HAP-1 (cell line): ENCODE measurements around the gene HPSE2.
"Not testable (repeated sequence)": the region's sequence is repeated elsewhere in the genome, so short reads cannot be mapped to it uniquely, and the experiment has no call there.

ENCODE experiments used
- DNase-seq, 2 experiments: peaks; one replicate each; pipeline ENCODE4 v3.0.0-alpha.2; 2016 to 2020; ENCODE audit warnings: low spot score in 2 of 2
- H3K27me3 ChIP-seq: fragments of 250-450 bp; sonication (Bioruptor Pico); 2 replicates; pipeline ENCODE4 v1.5.1; 2020; ENCODE audit warnings: low read depth, mild to moderate bottlenecking, moderate library complexity
- H3K36me3 ChIP-seq: fragments of 250-450 bp; sonication (Bioruptor Pico); replicated peaks from 2 replicates; pipeline ENCODE4 v1.5.1; 2020; ENCODE audit warnings: mild to moderate bottlenecking
- H3K4me1 ChIP-seq: fragments of 250-450 bp; sonication (Bioruptor Pico); 2 replicates; pipeline ENCODE4 v1.5.1; 2020; ENCODE audit warnings: mild to moderate bottlenecking
- H3K4me3 ChIP-seq: fragments of 250-450 bp; sonication (Bioruptor Pico); 2 replicates; pipeline ENCODE4 v1.5.1; 2020; ENCODE audit warnings: mild to moderate bottlenecking, moderate library complexity
- H3K9me3 ChIP-seq: fragments of 250-450 bp; sonication (Bioruptor Pico); 2 replicates; pipeline ENCODE4 v1.5.1; 2020; ENCODE audit warnings: mild to moderate bottlenecking, moderate library complexity
- in situ Hi-C: fragments of 300-500 bp; cut with MboI; formaldehyde crosslinking; loops from 3 replicates; pipeline ENCODE4 v1.14.3; 2020; ENCODE audit warnings: low sequenced_read_pairs, inconsistent platforms, mixed read lengths

Gene HPSE2

GRCh38 chr10:99232360-99232999 lies 3.2 kb downstream of the HPSE2 start:
- H3K4me3 ChIP-seq: no peak overlapping the region
- peaks cover 38% of the 10 kb centered on the region for H3K27me3 ChIP-seq
- no peaks in the 10 kb centered on the region for H3K9me3 ChIP-seq
- H3K4me1 ChIP-seq: no peaks in the 10 kb centered on the region
- no peaks in the 10 kb centered on the region for H3K36me3 ChIP-seq
- in situ Hi-C loops: no loop called here
- DNase-seq: no peak

- Histone ChIP-seq H3K4me3 (no peak overlapping the region), H3K4me1 (no peaks in the 10 kb centered on the region), H3K36me3 (no peaks in the 10 kb centered on the region), H3K9me3 (no peaks in the 10 kb centered on the region), H3K27me3 (no peaks in the 10 kb centered on the region)
- no peak for DNase-seq
- in situ Hi-C loops: no loop called here
These were observed 10.9 kb downstream of the HPSE2 start for GRCh38 chr10:99224766-99225165.

GRCh38 chr10:99207340-99207739 lies 28.3 kb downstream of the HPSE2 start:
- Histone ChIP-seq H3K36me3 (no peaks in the 10 kb centered on the region), H3K27me3 (no peaks in the 10 kb centered on the region), H3K4me1 (no peaks in the 10 kb centered on the region), H3K4me3 (no peak overlapping the region), H3K9me3 (no peaks in the 10 kb centered on the region)
- no peak for DNase-seq
- in situ Hi-C loops: no loop called here

- no peaks in the 10 kb centered on the region for H3K27me3 ChIP-seq
- no peak for DNase-seq
- in situ Hi-C loops: no loop called here
- no peaks in the 10 kb centered on the region for H3K36me3 ChIP-seq
- H3K9me3 ChIP-seq: no peaks in the 10 kb centered on the region
- no peaks in the 10 kb centered on the region for H3K4me1 ChIP-seq
- no peak overlapping the region for H3K4me3 ChIP-seq
These were observed 32.3 kb downstream of the HPSE2 start for GRCh38 chr10:99203310-99203709.

- Histone ChIP-seq H3K4me3 (no peak overlapping the region), H3K27me3 (0 out of 2 replicates have a peak, but pooled peaks cover 2% of the 10 kb centered on the region), H3K9me3 (no peaks in the 10 kb centered on the region), H3K36me3 (no peaks in the 10 kb centered on the region), H3K4me1 (no peaks in the 10 kb centered on the region; the same call in 1 of the 2 replicates)
- DNase-seq: no peak
- in situ Hi-C loops: no loop called here
These were observed 62.7 kb downstream of the HPSE2 start for GRCh38 chr10:99172950-99173349.

- no peaks in the 10 kb centered on the region for H3K9me3 ChIP-seq
- 0 out of 2 replicates have a peak, but pooled peaks cover 2% of the 10 kb centered on the region for H3K27me3 ChIP-seq
- no peaks in the 10 kb centered on the region; the same call in 1 of the 2 replicates for H3K4me1 ChIP-seq
- in situ Hi-C loops: no loop called here
- no peak overlapping the region for H3K4me3 ChIP-seq
- DNase-seq: peak; percentile 24 to 50
- H3K36me3 ChIP-seq: no peaks in the 10 kb centered on the region
These were observed 63.4 kb downstream of the HPSE2 start for GRCh38 chr10:99172128-99172738.

- H3K27me3 ChIP-seq: no peaks in the 10 kb centered on the region
- no peaks in the 10 kb centered on the region for H3K9me3 ChIP-seq
- peak; percentile 15 to 28 for DNase-seq
- in situ Hi-C loops: no loop called here
- no peaks in the 10 kb centered on the region; the same call in 1 of the 2 replicates for H3K4me1 ChIP-seq
- H3K36me3 ChIP-seq: no peaks in the 10 kb centered on the region
- H3K4me3 ChIP-seq: no peak overlapping the region
These were observed 65.5 kb downstream of the HPSE2 start for GRCh38 chr10:99170116-99170675.

- in situ Hi-C loops: no loop called here
These were observed 74.5 kb downstream of the HPSE2 start for GRCh38 chr10:99161165-99161564.

GRCh38 chr10:99143651-99144050 lies 92.0 kb downstream of the HPSE2 start:
- Histone ChIP-seq H3K27me3 (no peaks in the 10 kb centered on the region), H3K9me3 (no peaks in the 10 kb centered on the region), H3K4me1 (no peaks in the 10 kb centered on the region), H3K4me3 (no peak overlapping the region), H3K36me3 (no peaks in the 10 kb centered on the region)
- in situ Hi-C loops: no loop called here
- DNase-seq: no peak

More at GRCh38 chr10:99161165-99161564, 74.5 kb downstream of the HPSE2 start:
- H3K27me3 ChIP-seq: no peaks in the 10 kb centered on the region; the same call in 1 of the 2 replicates
- DNase-seq: no peak
- no peaks in the 10 kb centered on the region for H3K36me3 ChIP-seq
- H3K9me3 ChIP-seq: no peaks in the 10 kb centered on the region
- H3K4me3 ChIP-seq: no peak overlapping the region
- H3K4me1 ChIP-seq: no peaks in the 10 kb centered on the region

GRCh38 chr10:99143011-99143410 lies 92.6 kb downstream of the HPSE2 start:
- no peaks in the 10 kb centered on the region for H3K4me1 ChIP-seq
- H3K27me3 ChIP-seq: no peaks in the 10 kb centered on the region
- H3K36me3 ChIP-seq: no peaks in the 10 kb centered on the region
- DNase-seq: no peak
- in situ Hi-C loops: no loop called here
- no peak overlapping the region for H3K4me3 ChIP-seq
- H3K9me3 ChIP-seq: no peaks in the 10 kb centered on the region

GRCh38 chr10:99132897-99133296 lies 102.8 kb downstream of the HPSE2 start:
- DNase-seq, H3K36me3 ChIP-seq, in situ Hi-C loops, H3K4me1 ChIP-seq, H3K9me3 ChIP-seq, H3K27me3 ChIP-seq, H3K4me3 ChIP-seq: not testable (repeated sequence)

- in situ Hi-C loops: no loop called here
- Histone ChIP-seq H3K9me3 (no peaks in the 10 kb centered on the region), H3K36me3 (no peaks in the 10 kb centered on the region), H3K27me3 (no peaks in the 10 kb centered on the region), H3K4me3 (no peak overlapping the region), H3K4me1 (no peaks in the 10 kb centered on the region)
- DNase-seq: no peak
These were observed 109.8 kb downstream of the HPSE2 start for GRCh38 chr10:99125879-99126278.

GRCh38 chr10:99124376-99124775 lies 111.3 kb downstream of the HPSE2 start:
- H3K9me3 ChIP-seq: no peaks in the 10 kb centered on the region
- in situ Hi-C loops: no loop called here
- no peaks in the 10 kb centered on the region for H3K36me3 ChIP-seq
- no peaks in the 10 kb centered on the region for H3K4me1 ChIP-seq
- no peak overlapping the region for H3K4me3 ChIP-seq
- no peaks in the 10 kb centered on the region for H3K27me3 ChIP-seq
- DNase-seq: no peak

- in situ Hi-C loops: no loop called here
- no peak for DNase-seq
These were observed 111.8 kb downstream of the HPSE2 start for GRCh38 chr10:99123851-99124250.

More at GRCh38 chr10:99123851-99124250, 111.8 kb downstream of the HPSE2 start:
- Histone ChIP-seq H3K4me1 (no peaks in the 10 kb centered on the region), H3K36me3 (no peaks in the 10 kb centered on the region), H3K4me3 (no peak overlapping the region), H3K9me3 (no peaks in the 10 kb centered on the region), H3K27me3 (no peaks in the 10 kb centered on the region)
